HepG2 (cell line): ENCODE measurements around the gene SETD1A. TPM values are rescaled to one million over a fixed set of nuclear protein-coding genes. Genes with fewer than 3 reads are reported as not detected.

Experiments
- CENPX ChIP-seq: sonication (generic); formaldehyde crosslinking; IDR thresholded peaks from 2 replicates; pipeline ENCODE4 v1.9.0; 2021; ENCODE audit warnings: mild to moderate bottlenecking, missing genetic modification reagents, moderate library complexity
- CREM ChIP-seq, 2 experiments: sonication (generic) in 1 of 2; formaldehyde crosslinking in 1 of 2; IDR thresholded peaks; 2 replicates each; pipeline versions ENCODE4 v1.4.0 to v1.6.1; 2016 to 2020; ENCODE audit warnings: antibody characterized with exemption in 1 of 2, mild to moderate bottlenecking in 1 of 2, missing genetic modification reagents in 1 of 2
- ELF3 ChIP-seq: IDR thresholded peaks from 2 replicates; pipeline ENCODE4 v1.6.1; 2016; ENCODE audit warnings: missing genetic modification reagents, missing compliant biosample characterization
- FOXK1 ChIP-seq: sonication (generic); formaldehyde crosslinking; IDR thresholded peaks from 2 replicates; pipeline ENCODE4 v1.4.0; 2020; ENCODE audit warnings: low read depth, missing genetic modification reagents, borderline replicate concordance
- FOXK2 ChIP-seq: fragments of 450-650 bp; IDR thresholded peaks from 2 replicates; pipeline ENCODE4 v1.6.1; 2016
- GABPB1 ChIP-seq: IDR thresholded peaks from 2 replicates; pipeline ENCODE4 v1.6.1; 2016; ENCODE audit warnings: mild to moderate bottlenecking, missing genetic modification reagents, moderate library complexity, missing compliant biosample characterization
- IRX3 ChIP-seq: sonication (generic); formaldehyde crosslinking; IDR thresholded peaks from 2 replicates; pipeline ENCODE4 v1.8.1; 2023; ENCODE audit warnings: mild to moderate bottlenecking, low read depth, missing genetic modification reagents, borderline replicate concordance
- KLF12 ChIP-seq: sonication (generic); formaldehyde crosslinking; IDR thresholded peaks from 2 replicates; pipeline ENCODE4 v1.4.0; 2020; ENCODE audit warnings: missing genetic modification reagents, borderline replicate concordance
- MYC ChIP-seq: sonication (generic); formaldehyde crosslinking; IDR thresholded peaks from 2 replicates; pipeline ENCODE4 v1.9.0; 2021; ENCODE audit warnings: missing genetic modification reagents, borderline replicate concordance
- POLR2A ChIP-seq, 2 experiments: IDR thresholded peaks; 2 replicates each; pipeline ENCODE4 v1.6.1; 2011; ENCODE audit warnings: low read depth in 2 of 2, low read length in 2 of 2, mild to moderate bottlenecking in 1 of 2, moderate library complexity in 1 of 2; ENCODE audit not compliant: insufficient read depth in 1 of 2
- POLR2AphosphoS2 ChIP-seq: IDR thresholded peaks from 2 replicates; pipeline ENCODE4 v1.6.1; 2011; ENCODE audit warnings: low read depth, low read length, improper control_type of control experiment
- RFX1 ChIP-seq: fragments of 450-650 bp; IDR thresholded peaks from 2 replicates; pipeline ENCODE4 v1.6.1; 2017
- SP5 ChIP-seq: IDR thresholded peaks from 2 replicates; pipeline ENCODE4 v1.6.1; 2016; ENCODE audit warnings: low read depth, borderline replicate concordance
- SRY ChIP-seq: sonication (generic); formaldehyde crosslinking; IDR thresholded peaks from 2 replicates; pipeline ENCODE4 v1.8.0; 2022; ENCODE audit warnings: mild to moderate bottlenecking, missing genetic modification reagents
- TAF1 ChIP-seq: sonication (generic); formaldehyde crosslinking; IDR thresholded peaks from 2 replicates; pipeline ENCODE4 v1.4.0; 2020; ENCODE audit warnings: missing genetic modification reagents
- TBL1XR1 ChIP-seq: fragments of 150-350 bp; IDR thresholded peaks from 2 replicates; pipeline ENCODE4 v1.6.1; 2014; ENCODE audit warnings: borderline replicate concordance, low read length; ENCODE audit not compliant: partially characterized antibody
- TSC22D2 ChIP-seq: sonication (generic); formaldehyde crosslinking; IDR thresholded peaks from 2 replicates; pipeline ENCODE4 v1.5.1; 2020; ENCODE audit warnings: missing genetic modification reagents, mild to moderate bottlenecking, borderline replicate concordance
- ZMYM4 ChIP-seq: sonication (generic); formaldehyde crosslinking; IDR thresholded peaks from 2 replicates; pipeline ENCODE4 v1.8.1; 2023; ENCODE audit warnings: mild to moderate bottlenecking, missing genetic modification reagents
- ZNF224 ChIP-seq: sonication (generic); formaldehyde crosslinking; IDR thresholded peaks from 2 replicates; pipeline ENCODE4 v1.5.0; 2020; ENCODE audit warnings: mild to moderate bottlenecking, missing genetic modification reagents
- ZNF772 ChIP-seq: sonication (generic); formaldehyde crosslinking; IDR thresholded peaks from 2 replicates; pipeline ENCODE4 v1.5.0; 2020; ENCODE audit warnings: mild to moderate bottlenecking, missing genetic modification reagents
- ZSCAN25 ChIP-seq: sonication (generic); formaldehyde crosslinking; IDR thresholded peaks from 2 replicates; pipeline ENCODE4 v1.8.0; 2022; ENCODE audit warnings: mild to moderate bottlenecking, missing genetic modification reagents
- ZSCAN30 ChIP-seq: sonication (generic); formaldehyde crosslinking; IDR thresholded peaks from 2 replicates; pipeline ENCODE4 v1.5.0; 2020; ENCODE audit warnings: mild to moderate bottlenecking, missing genetic modification reagents
- polyA plus RNA-seq, 8 experiments: library from polyadenylated mRNA; depleted of rRNA in 3 of 8; stranded (reverse) in 7 of 8; unstranded in 1 of 8; fragments of >200 nt; fragmentation: Illumina TruSeq in 4 of 8; extraction: Trizol in 4 of 8; gene quantifications; 2 replicates each; pipeline versions ENCODE4 v1.2.1 to v1.2.3, GENCODE V29; 2011 to 2016; ENCODE audit warnings: low read depth in 4 of 8, missing spikeins in 1 of 8, mixed read lengths in 1 of 8; ENCODE audit not compliant: insufficient read depth in 1 of 8
- total RNA-seq, 5 experiments: library from RNA; depleted of rRNA; stranded (reverse); fragments of >200 nt; fragmentation: Illumina TruSeq; extraction: Trizol; gene quantifications; 2 replicates each; pipeline ENCODE4 v1.2.3, GENCODE V29; 2016; ENCODE audit warnings: low read depth in 1 of 5
- TF ChIP-seq, protein P1 (sequence below): sonication (generic); formaldehyde crosslinking; IDR thresholded peaks from 2 replicates; pipeline ENCODE4 v1.5.1; 2020; ENCODE audit warnings: mild to moderate bottlenecking, missing genetic modification reagents, moderate library complexity
- TF ChIP-seq, protein P2 (sequence below): sonication (generic); formaldehyde crosslinking; IDR thresholded peaks from 2 replicates; pipeline ENCODE4 v1.4.0; 2020; ENCODE audit warnings: missing genetic modification reagents
- TF ChIP-seq, protein P3 (sequence below): IDR thresholded peaks from 2 replicates; pipeline ENCODE4 v1.6.1; 2016; ENCODE audit warnings: low read depth, control low read depth

SETD1A gene
- total and polyA plus RNA-seq, 2 of the 13 experiments (the other 11 are each of a cell fraction or from before 2014, with no cell fraction given): 3.8 to 5.6 TPM

DNA sequence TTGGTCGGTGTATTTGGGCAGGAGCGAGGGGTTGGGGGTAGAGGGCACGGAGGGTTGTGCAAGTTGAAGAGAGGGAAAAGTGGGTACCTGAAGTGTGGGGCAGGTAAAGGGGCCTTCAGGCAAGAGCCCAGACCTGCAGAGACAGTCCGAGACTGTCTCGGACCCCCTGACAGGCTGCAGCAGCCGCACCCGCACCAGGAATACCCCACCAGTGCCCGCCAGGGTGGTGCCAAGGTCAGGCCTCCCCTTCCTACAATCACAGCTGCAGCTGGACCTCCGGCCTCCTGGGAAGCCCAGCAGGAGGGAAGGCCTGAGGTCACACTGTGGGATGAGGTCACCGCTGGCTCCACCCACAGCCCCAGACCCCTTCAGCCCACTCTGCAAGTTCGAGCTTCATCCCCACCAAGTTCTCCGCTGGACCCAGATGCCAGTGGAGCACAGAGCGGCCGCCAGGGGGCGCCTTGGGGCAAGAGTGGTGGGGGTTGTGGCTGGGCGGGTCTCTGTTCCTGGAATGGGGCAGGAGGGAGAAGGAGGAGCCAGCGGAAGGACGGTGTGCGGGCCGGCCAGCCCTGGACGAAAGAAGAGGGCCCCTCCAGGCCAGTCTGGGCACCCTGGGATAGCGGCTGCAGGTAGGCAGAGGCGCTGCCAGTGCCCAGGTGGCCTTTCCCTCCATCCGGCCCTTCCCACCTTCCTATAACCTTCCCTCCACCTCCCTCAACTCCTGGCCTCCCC, 27.3 kb downstream of the SETD1A start, which contains the start of gene HSD3B7 (continued):
- TF ChIP-seq, protein P1, sequence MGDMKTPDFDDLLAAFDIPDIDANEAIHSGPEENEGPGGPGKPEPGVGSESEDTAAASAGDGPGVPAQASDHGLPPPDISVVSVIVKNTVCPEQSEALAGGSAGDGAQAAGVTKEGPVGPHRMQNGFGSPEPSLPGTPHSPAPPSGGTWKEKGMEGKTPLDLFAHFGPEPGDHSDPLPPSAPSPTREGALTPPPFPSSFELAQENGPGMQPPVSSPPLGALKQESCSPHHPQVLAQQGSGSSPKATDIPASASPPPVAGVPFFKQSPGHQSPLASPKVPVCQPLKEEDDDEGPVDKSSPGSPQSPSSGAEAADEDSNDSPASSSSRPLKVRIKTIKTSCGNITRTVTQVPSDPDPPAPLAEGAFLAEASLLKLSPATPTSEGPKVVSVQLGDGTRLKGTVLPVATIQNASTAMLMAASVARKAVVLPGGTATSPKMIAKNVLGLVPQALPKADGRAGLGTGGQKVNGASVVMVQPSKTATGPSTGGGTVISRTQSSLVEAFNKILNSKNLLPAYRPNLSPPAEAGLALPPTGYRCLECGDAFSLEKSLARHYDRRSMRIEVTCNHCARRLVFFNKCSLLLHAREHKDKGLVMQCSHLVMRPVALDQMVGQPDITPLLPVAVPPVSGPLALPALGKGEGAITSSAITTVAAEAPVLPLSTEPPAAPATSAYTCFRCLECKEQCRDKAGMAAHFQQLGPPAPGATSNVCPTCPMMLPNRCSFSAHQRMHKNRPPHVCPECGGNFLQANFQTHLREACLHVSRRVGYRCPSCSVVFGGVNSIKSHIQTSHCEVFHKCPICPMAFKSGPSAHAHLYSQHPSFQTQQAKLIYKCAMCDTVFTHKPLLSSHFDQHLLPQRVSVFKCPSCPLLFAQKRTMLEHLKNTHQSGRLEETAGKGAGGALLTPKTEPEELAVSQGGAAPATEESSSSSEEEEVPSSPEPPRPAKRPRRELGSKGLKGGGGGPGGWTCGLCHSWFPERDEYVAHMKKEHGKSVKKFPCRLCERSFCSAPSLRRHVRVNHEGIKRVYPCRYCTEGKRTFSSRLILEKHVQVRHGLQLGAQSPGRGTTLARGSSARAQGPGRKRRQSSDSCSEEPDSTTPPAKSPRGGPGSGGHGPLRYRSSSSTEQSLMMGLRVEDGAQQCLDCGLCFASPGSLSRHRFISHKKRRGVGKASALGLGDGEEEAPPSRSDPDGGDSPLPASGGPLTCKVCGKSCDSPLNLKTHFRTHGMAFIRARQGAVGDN (CRISPR knock-in tag): no peak
- TF ChIP-seq SP5 (CRISPR knock-in tag) (peak; percentile 75), KLF12 (CRISPR knock-in tag) (0 out of 2 replicates have a peak, but pooled peaks have one; percentile 73), MYC (CRISPR knock-in tag) (no peak), RFX1 (no peak), TBL1XR1 (no peak), POLR2A (IDR thresholded peaks at IDR 0.05; ENCODE audit: insufficient read depth in 1 of 2, low read depth in 2 of 2, low read length in 2 of 2) (peak; percentile 47 to 58; a peak in 3 of 4 replicates), SRY (CRISPR knock-in tag) (peak; percentile 1; the same call in 1 of the 2 replicates), IRX3 (CRISPR knock-in tag) (no peak), FOXK2 (no peak), POLR2AphosphoS2 (no peak), TSC22D2 (CRISPR knock-in tag) (0 out of 2 replicates have a peak, but pooled peaks have one; percentile 21), ZSCAN30 (CRISPR knock-in tag) (no peak), CREM (IDR thresholded peaks at IDR 0.05) (no peak), CREM (CRISPR knock-in tag; IDR thresholded peaks at IDR 0.05) (no peak), GABPB1 (peak; percentile 70), CENPX (CRISPR knock-in tag) (no peak), ZSCAN25 (CRISPR knock-in tag) (no peak), FOXK1 (peak; percentile 20; the same call in 1 of the 2 replicates), ZMYM4 (CRISPR knock-in tag) (no peak; the same call in 1 of the 2 replicates), ELF3 (peak; percentile 46; the same call in 1 of the 2 replicates), ZNF224 (no peak), ZNF772 (CRISPR knock-in tag) (0 out of 2 replicates have a peak, but pooled peaks have one; percentile 95), TAF1 (CRISPR knock-in tag) (peak; percentile 59; the same call in 1 of the 2 replicates)
- TF ChIP-seq, protein P2, sequence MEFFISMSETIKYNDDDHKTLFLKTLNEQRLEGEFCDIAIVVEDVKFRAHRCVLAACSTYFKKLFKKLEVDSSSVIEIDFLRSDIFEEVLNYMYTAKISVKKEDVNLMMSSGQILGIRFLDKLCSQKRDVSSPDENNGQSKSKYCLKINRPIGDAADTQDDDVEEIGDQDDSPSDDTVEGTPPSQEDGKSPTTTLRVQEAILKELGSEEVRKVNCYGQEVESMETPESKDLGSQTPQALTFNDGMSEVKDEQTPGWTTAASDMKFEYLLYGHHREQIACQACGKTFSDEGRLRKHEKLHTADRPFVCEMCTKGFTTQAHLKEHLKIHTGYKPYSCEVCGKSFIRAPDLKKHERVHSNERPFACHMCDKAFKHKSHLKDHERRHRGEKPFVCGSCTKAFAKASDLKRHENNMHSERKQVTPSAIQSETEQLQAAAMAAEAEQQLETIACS (CRISPR knock-in tag): no peak
- TF ChIP-seq, protein P3, sequence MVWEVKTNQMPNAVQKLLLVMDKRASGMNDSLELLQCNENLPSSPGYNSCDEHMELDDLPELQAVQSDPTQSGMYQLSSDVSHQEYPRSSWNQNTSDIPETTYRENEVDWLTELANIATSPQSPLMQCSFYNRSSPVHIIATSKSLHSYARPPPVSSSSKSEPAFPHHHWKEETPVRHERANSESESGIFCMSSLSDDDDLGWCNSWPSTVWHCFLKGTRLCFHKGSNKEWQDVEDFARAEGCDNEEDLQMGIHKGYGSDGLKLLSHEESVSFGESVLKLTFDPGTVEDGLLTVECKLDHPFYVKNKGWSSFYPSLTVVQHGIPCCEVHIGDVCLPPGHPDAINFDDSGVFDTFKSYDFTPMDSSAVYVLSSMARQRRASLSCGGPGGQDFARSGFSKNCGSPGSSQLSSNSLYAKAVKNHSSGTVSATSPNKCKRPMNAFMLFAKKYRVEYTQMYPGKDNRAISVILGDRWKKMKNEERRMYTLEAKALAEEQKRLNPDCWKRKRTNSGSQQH (CRISPR knock-in tag): peak; percentile 20; the same call in 1 of the 2 replicates
